NCI-H345 treated with DMSO at 0.1 percent for 48 hours (cell line): ENCODE data around the gene PCGF5.
"Not testable (repeated sequence)": the region's sequence is repeated elsewhere in the genome, so short reads cannot be mapped to it uniquely, and the experiment has no call there.

ENCODE experiments used
- DNase-seq: peaks from one replicate; lab custom pipeline; 2025; ENCODE audit not compliant: unreplicated experiment; lab: John Stamatoyannopoulos, UW

PCGF5 gene

DNA sequence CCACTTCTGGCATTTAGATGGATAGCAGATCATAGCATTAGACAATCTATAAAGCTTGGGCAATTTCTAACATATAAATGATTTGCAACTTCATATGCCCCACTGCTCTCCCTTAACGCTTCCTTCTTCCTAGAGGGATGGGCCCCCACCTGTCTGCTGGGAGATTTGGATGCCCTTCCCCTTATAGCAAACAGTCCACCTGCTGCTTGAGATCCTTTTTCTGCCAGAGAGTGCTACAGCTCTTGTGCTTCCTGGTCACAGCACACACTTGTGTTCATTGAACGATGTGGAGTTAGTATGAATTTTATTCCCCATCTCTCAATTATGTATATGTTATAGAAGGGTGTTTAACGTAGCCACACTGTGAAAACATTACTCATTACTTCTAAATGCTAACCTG lies 10.4 kb upstream of the PCGF5 start:
- DNase-seq = peak; percentile 85

DNA sequence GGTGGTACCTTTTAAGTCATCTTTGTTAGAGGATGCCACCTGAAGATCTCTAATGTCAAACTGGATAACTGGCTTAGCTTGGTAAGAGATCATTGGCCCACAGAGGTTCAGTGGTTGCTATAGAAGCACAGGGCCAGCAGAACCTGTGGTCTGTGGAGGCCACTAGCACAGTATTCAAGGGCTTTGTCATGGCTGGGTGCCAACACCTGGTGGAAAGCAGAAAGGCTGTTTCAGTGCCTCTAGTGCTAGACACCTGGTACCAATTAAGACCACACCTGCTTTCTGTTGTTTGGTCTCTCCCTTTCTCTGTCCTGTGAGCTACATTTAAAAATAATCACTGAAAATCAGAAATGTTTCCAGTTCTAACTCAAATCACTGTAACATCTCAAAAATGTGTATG lies 10.0 kb upstream of the PCGF5 start:
- peak; percentile 94 for DNase-seq

DNA sequence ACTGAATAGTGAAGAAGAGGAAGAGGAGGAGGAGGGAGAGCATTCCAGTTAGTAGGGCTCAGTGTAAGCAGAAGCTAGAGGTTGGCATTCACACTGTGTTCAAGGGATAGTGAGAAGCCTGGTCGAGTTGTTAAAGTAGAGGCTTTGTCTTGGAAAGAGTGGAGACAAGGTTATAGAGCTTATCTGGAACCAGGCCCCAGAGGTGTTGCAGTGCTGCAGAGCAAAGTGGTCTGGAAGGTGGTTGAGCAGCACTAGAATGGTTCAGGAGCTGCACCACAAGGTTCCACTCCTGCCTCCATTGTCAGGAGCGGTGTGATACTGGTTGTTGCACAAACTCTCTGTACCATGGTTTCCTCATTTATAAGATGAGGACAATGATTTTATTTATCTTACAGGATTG lies 8.8 kb upstream of the PCGF5 start:
- no peak for DNase-seq

DNA sequence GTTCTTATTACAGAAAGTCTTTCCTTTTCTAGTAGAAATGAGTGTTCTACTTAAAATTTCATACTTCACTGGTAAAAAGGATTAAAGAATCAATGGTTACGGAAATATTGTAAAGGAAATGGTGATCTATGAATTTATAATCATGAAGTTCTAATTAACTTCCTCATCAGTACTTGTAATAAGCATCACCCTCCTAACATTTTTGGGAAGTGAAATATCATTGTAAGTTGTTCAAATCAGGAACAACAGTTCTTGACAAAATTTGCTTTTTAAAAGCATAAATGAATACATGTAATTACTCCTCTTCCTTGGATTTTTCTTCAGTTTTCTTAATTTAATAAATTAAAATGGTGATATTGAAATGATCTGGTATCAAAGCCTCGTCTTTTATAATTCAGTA lies 5.6 kb upstream of the PCGF5 start:
- no peak for DNase-seq

DNA sequence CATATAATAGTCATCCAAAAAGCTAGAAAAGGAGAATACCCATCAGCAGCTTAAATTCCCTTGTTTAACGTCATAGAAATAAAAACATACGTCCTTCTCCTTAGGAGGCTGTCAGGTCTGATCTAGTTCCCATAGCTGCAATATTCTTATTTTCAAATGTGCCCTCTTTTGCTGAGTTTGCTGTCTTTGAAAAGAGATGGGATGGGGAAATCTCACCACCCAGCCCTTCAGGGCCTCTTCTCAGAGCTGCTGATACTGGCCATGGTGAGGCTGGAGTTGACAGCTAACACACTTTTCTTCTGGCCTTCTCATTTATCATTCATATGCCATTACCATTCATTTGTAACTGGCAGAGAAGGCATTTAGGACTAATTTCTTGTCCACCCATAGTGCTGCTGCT lies 5.1 kb upstream of the PCGF5 start:
- DNase-seq = no peak

DNA sequence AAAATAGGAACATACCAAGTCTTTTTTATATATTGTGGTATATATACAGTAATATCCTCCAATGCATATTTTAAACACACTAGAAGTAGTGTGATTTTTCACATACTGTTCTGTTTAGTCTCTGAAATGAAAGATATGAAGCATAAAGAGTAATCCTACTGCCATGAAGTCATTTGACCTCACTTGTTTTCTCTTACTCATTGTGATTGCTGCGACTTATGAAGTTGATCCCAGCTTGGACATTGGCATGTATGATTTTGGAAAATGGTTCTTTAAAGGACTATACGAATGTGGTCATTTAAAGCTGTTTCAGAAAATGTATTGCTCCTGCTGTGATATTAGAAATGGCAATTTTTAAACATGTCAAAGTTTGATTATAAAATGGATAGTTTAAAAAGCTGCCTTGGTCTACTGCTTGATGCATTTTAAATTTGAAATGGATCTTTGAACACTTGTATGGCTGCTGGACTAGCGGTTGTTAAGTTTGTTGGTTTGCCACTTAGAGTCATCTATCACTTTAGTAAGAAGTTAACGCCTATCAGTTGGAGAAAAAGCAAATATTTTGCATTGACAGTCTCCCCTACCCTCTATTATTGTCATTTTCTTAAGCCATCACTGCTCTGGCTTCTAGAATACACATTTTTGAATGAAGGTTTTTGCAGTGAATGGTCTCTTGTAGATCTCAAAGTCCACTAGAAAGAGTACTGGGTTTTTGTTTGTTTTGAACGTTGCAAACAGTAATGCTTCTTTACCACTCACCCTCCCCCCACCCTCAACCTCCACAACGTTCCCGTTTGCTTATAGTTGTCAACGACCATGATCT lies 881 bp upstream of the PCGF5 start:
- no peak for DNase-seq

DNA sequence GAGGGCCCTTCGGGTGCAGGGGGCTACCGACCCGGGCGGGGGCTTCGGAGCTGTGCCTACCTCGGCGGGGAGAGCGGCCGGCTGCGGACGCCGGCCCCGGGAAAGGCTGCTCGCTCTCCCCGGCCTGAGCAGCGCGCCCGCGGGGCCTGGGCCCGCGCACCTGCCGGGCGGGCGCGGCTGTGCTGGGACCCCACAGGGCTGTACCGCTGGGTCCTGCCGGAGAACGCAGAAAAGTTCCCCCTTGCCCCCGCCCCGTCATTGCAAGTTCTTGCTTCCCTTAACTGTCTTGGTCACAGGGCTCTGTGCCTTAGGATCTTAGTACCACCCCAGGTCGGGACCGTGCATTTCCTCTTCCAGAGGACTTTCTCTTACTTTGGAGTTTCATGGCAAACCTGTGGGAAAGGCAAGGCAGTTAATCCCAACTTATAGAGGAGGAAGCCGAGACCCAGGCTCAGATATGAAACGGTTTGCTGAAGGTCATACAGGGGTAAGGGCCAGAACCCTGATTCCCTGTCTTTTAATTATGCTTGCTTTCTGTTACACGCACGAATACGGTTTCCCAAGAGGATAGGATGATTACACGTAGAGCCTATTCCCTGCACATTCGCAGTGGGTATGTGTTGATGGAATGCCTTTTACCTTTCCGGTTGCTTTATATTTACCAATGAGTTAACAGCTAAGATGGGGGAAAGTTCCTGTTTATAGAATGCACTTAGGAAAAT lies 652 bp downstream of the PCGF5 start:
- no peak for DNase-seq

DNA sequence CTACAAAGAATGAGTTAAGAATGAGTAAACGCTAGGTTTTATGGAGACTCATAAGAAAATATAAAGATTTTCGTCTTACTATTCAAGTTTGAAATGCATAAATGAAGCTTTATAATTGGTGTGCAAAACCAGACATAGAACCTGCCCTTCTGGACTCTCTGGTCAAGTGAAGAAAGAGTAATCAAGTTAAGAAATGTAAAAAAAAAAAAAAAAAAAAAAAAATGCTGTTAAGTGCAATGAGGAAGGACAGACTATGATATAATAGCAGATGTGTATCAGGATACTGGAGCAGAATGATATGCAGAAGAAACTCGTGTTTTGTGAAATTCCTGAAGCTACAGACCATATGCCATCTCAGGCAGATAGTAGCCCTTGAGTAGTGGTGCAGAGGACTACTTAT lies 5.6 kb downstream of the PCGF5 start:
- DNase-seq = no peak

DNA sequence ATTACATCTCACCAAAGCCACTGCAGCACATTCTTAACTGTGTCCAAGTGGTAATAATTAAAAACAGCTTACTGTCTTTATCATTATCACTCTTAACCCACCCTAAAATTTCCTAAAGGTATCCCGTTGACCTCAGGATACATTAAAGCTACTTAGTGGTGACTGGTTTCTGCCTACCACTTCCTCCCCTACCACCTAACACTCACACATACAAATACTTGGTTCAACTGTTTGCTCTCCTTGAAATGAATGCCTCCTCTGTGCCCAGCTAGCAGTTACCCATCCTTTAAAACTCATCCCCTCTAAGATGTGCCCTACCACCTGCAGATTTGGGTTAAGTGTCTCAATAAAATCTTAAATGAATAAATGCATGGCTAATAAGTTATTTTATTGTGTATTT lies 7.1 kb downstream of the PCGF5 start:
- no peak for DNase-seq

DNA sequence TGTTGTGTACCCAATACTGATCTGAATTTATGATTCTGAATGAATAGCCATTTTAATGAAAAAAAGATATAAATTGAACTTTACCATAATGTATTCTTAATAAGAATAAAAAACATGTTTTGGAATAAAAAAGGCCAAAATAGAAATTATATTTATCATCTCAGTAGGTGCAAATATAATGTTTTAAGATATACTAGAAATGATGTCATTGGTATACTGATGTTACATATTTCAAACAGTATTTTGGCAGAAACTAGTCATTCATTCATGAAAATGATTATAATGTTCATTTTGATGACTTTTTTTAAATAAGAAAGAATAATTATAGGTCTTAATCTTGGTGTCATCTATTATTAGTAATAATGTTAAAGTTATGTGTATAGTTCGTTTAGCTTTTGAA lies 9.2 kb downstream of the PCGF5 start:
- DNase-seq = no peak

DNA sequence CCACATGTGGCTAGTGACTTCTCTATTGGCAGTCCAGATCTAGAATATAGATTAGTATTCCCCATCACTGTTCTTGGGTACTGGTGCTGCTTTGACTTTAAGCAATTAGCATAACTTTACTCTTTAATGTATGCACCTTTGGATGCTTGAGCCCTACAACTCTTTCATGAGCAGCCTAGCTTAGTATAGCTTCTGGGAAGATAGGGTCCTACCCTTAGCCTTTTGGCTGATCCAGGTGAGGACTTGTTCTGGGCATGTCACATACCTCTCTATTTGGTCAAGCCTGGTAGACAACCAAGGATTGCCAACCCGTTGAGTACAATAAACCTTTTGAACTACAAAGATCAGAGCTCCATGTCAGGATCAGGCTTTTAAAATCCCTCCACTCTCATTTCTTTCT lies 17.7 kb downstream of the PCGF5 start:
- no peak for DNase-seq

DNA sequence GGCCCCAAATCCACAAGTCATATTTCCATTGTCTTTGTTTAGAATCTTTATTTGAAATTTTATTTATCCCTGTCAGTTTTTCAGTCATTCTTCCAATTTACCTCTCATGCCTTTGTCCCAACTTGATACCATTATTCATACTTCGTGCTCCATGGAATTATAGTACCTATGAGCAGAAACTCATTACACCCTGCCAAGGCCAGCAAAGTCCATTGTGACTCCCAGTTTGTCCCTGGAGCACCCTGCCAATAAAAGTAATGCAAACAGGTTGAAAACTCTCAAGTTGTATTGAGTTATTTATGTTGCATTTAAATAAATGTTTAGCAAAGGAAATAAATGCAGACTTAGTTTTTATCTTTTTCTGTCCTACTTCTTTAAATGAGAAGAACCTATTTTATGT lies 19.3 kb downstream of the PCGF5 start:
- no peak for DNase-seq

DNA sequence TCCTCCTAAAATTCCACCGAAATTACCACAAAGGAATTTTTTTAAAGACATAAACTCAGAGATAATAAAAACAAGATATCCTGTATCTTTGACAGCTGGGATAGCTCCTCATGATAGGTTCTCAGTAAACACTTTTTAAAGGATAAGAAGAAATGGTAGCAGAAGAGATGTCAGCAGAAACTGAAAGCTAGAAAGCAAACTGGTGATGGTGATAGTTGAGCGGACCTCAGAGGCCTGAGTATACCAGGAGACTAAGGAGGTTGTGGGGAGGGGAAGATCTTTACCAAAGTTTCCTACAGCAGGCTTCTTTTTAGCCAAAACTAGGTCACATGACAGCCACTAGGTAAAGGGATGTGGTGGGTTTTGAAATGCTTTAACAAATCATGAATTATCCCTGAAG lies 22.5 kb downstream of the PCGF5 start:
- DNase-seq = no peak

DNA sequence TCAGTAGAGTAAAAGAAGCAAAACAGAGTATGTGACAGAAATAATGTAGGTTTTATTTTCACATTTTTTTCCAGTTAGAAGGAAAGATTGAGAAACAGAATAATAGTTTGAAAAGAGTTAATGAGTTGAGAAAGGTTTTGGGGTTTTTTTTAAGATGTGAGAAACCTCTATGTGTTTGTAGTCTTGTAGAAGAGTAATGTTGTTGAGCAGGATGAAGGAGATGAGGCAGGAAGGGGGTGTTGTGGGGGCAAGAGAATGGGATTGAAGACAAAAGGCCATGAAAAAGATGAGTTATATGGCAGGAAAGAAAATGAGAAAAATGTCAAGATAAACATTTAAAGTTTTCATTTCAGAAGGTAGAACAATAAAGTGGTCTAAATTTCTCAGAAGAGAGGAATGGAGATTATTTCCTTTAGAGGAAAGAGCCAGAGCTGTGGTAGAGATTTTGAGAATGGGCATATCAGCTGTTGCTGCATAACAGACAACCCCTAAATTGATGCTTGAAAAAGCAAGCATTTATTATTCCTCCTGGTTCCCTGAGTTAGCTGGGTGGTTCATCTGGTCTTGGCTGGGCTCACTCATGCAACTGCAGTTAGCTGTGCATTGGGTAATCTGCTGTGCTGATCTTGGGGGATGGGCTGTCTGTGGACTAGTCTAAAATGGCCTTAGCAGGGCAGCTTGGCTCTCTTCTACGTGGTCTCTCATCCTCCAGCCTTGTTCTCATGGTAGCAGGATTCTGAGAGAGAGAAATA lies 27.1 kb downstream of the PCGF5 start:
- DNase-seq = no peak

DNA sequence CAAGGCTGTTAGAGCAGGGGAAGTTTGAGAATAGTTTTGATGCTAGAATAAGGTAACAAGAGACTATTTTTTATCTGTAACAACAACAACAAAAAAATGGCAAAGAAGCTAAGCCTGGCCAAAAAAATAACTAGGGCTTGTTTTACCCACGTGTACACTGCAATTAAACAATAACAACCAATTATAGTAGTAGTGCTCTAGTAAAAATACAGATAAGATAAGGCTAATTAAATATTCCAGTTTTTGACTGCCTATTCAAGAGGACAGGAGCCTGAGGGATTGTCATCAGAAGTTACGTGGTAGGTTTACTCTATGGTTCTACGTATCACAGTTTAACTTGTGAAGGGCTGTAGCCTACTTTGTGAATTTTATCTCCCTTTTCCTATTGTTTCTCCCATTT lies 29.2 kb downstream of the PCGF5 start:
- no peak for DNase-seq

DNA sequence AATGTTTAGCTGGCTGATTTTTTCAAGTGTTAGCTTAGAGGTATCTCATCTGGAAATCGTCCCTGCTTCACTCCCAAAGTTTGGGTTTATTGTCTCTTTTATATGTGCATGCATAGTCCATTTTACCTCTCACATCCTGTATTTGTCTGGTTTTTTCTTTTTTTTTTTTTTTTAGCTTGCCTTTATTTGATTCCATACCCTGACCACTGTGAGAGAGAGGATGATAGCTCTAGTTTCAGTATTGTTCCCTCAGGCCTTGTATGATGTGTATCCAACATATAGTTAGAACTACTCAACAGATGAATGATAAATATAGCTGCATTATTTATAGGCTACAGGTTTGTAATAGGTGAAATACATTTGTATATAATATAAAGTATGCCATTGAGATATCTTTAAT lies 29.9 kb downstream of the PCGF5 start:
- DNase-seq = no peak

DNA sequence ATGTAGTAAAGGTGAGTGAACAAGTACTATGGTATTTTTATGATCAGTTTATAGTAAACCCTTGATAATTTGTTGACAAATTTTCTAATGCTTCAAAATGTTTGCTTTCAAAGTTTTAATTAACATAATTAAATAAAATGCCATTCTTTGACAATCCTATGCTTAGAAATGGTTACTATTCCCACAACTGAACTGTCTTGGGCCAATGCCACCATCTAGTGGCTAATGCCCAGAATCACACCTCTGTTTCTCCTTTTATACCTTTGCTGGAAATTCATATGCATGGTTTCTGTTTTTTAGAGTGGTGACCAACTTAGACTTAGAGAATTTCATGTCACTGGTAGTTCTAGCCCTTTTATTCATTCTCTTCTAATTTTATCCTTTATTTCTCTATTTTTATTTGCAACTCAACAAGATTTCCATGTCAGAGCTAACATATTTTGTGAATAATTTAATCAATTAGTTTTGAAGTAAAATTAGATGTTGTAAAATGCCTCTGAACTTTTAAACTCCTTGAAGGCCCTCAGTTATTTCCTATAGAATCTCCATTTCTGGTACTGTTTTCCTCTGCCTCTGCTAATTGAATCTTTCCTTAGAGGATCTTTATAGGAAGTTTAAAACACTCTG lies 31.1 kb downstream of the PCGF5 start:
- DNase-seq = peak; percentile 22

DNA sequence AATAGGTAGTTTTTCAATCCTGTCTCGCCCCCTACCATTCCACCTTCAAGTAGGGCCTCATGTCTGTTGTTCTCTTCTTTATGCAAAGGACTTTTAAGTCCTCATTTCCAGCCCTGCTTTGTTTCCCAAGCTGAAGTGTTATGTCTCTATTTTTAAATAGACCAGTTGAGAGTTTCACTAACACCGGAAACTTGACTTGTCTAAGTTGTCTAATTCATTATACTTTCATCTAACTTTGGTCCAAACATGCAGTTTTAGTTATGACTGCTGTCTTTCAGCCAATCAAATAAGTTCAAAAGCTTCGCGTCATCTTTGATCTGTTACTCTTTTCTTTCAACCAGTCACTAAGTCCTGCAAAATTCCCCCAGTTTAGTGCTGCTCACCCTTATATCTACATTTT lies 32.8 kb downstream of the PCGF5 start:
- no peak for DNase-seq

DNA sequence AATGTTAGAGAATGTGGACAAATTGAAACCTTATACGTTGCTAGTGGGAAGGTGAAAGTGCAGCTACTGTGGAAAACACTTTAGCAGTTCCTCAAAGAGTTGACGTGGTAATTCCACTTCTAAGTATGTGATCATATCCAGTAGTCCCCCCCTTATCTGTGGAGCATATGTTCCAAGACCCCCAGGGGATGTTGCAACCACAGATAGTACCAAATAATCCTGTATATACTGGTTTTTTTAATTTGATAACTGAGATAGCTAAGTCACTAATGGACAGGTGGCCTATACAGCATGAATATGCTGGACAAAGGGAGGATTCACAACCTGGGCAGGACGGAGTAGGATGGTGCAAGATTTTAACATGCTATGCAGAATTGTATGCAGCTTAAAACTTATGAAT lies 36.8 kb downstream of the PCGF5 start:
- no peak for DNase-seq

DNA sequence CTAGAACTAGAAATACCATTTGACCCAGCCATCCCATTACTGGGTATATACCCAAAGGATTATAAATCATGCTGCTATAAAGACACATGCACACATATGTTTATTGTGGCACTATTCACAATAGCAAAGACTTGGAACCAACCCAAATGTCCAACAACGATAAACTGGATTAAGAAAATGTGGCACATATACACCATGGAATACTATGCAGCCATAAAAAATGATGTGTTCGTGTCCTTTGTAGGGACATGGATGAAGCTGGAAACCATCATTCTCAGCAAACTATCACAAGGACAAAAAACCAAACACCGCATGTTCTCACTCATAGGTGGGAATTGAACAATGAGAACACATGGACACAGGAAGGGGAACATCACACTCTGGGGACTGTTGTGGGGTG lies 40.0 kb downstream of the PCGF5 start:
- DNase-seq = not testable (repeated sequence)

DNA sequence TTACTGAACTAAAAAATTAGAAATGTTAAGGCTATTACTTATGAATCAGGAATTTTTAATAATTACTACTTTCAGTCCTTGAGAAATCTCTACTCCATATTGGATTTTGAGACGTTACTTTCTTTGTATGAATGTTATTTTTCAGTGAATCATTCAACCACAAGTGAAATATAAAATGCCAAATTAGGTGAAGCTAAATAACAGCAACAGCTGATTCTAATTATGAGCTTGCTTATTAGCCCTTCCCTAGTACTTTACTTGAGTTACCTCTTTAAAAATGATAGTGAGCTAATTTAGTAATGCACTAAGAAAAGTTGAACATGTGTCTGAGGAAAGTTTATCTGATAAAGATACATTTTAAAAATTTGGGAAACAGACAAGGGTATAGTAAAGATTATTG lies 51.4 kb downstream of the PCGF5 start:
- DNase-seq = no peak
